Activated CD4-positive, alpha-beta T cell treated with anti-CD3 and anti-CD28 coated beads, Interleukin-2, Interleukin-4, amounts not matched to agents 100 ng/mL and 50 ng/mL, durations not matched to agents 16 hours and 8 hours (primary cell): ENCODE results near the gene DET1.
"Not testable (repeated sequence)": the region's sequence is repeated elsewhere in the genome, so short reads cannot be mapped to it uniquely, and the experiment has no call there.

Source experiments
- DNase-seq: peaks from one replicate; pipeline ENCODE4 v3.0.0-alpha.2; 2020; ENCODE audit warnings: low spot score

DET1 gene

GRCh38 chr15:88497109-88497765 lies 49.2 kb downstream of the DET1 start:
- no peak for DNase-seq

- DNase-seq, result no peak
Measured at GRCh38 chr15:88493844-88494243, 52.6 kb downstream of the DET1 start.

- DNase-seq, result no peak
Measured at GRCh38 chr15:88491158-88491557, 55.3 kb downstream of the DET1 start.

- no peak for DNase-seq
Measured at GRCh38 chr15:88490036-88490435, 56.4 kb downstream of the DET1 start.

GRCh38 chr15:88489321-88489720 lies 57.2 kb downstream of the DET1 start:
- DNase-seq, result no peak

GRCh38 chr15:88487796-88488523 lies 58.5 kb downstream of the DET1 start:
- no peak for DNase-seq

- DNase-seq, result no peak
Measured at GRCh38 chr15:88487178-88487795, 59.2 kb downstream of the DET1 start.

GRCh38 chr15:88484682-88485331 lies 61.7 kb downstream of the DET1 start:
- DNase-seq, result no peak

- DNase-seq, result no peak
Measured at GRCh38 chr15:88482263-88482662, 64.2 kb downstream of the DET1 start.

- DNase-seq, result no peak
Measured at GRCh38 chr15:88480981-88481380, 65.5 kb downstream of the DET1 start.

- no peak for DNase-seq
Measured at GRCh38 chr15:88479169-88479568, 67.3 kb downstream of the DET1 start.

- DNase-seq, result no peak
Measured at GRCh38 chr15:88477904-88478303, 68.6 kb downstream of the DET1 start.

- no peak for DNase-seq
Measured at GRCh38 chr15:88477126-88477525, 69.4 kb downstream of the DET1 start.

GRCh38 chr15:88476635-88477060 lies 69.8 kb downstream of the DET1 start:
- peak; percentile 22 for DNase-seq

GRCh38 chr15:88473661-88474293 lies 72.7 kb downstream of the DET1 start:
- not testable (repeated sequence) for DNase-seq

- peak; percentile 11 for DNase-seq
Measured at GRCh38 chr15:88472225-88472624, 74.3 kb downstream of the DET1 start.

GRCh38 chr15:88470625-88471372 lies 75.7 kb downstream of the DET1 start:
- DNase-seq, result no peak

- no peak for DNase-seq
Measured at GRCh38 chr15:88469321-88469720, 77.2 kb downstream of the DET1 start.

GRCh38 chr15:88468721-88469120 lies 77.8 kb downstream of the DET1 start:
- DNase-seq, result not testable (repeated sequence)

- DNase-seq, result no peak
Measured at GRCh38 chr15:88467935-88468528, 78.4 kb downstream of the DET1 start.
